Mesenchymal stem cell (in vitro differentiated cells and primary cell): Measurements from ENCODE around the gene MYT1.

ENCODE experiments used
- DNase-seq: peaks from one replicate; pipeline ENCODE4 v3.0.0-alpha.2; 2013
- H2AFZ ChIP-seq: one replicate; pipeline ENCODE4 v1.6.1; 2013; ENCODE audit warnings: low read depth, mild to moderate bottlenecking, control low read depth, inconsistent platforms, low read length, moderate library complexity
- H2AK5ac ChIP-seq: 2 replicates; pipeline ENCODE4 v1.6.1; 2013; ENCODE audit warnings: low read length, moderate library complexity, mild to moderate bottlenecking, inconsistent platforms; ENCODE audit not compliant: severe bottlenecking
- H2BK120ac ChIP-seq: one replicate; pipeline ENCODE4 v1.6.1; 2013; ENCODE audit warnings: low read depth, mild to moderate bottlenecking, inconsistent platforms, low read length, moderate library complexity
- H2BK12ac ChIP-seq, 2 experiments: one replicate each; pipeline ENCODE4 v1.6.1; 2013; ENCODE audit warnings: inconsistent platforms in 2 of 2, low read length in 2 of 2, mild to moderate bottlenecking in 2 of 2, moderate library complexity in 2 of 2, control low read depth in 1 of 2
- H2BK15ac ChIP-seq: one replicate; pipeline ENCODE4 v1.6.1; 2013; ENCODE audit warnings: mild to moderate bottlenecking, low read depth, inconsistent platforms; ENCODE audit not compliant: poor library complexity, severe bottlenecking
- H2BK5ac ChIP-seq: 2 replicates; pipeline ENCODE4 v1.6.1; 2013; ENCODE audit warnings: low read depth, mild to moderate bottlenecking, low read length, control low read depth, inconsistent platforms; ENCODE audit not compliant: poor library complexity, severe bottlenecking
- H3K14ac ChIP-seq, 2 experiments: one replicate each; pipeline ENCODE4 v1.6.1; 2013; ENCODE audit warnings: inconsistent platforms in 2 of 2, low read length in 2 of 2, control low read depth in 1 of 2, mild to moderate bottlenecking in 1 of 2, moderate library complexity in 1 of 2
- H3K18ac ChIP-seq, 2 experiments: one replicate each; pipeline ENCODE4 v1.6.1; 2013; ENCODE audit warnings: inconsistent platforms in 2 of 2, low read length in 2 of 2, control low read depth in 1 of 2, low read depth in 1 of 2, mild to moderate bottlenecking in 1 of 2
- H3K23ac ChIP-seq, 2 experiments: one replicate each; pipeline ENCODE4 v1.6.1; 2013; ENCODE audit warnings: inconsistent platforms in 2 of 2, low read length in 2 of 2, mild to moderate bottlenecking in 2 of 2, moderate library complexity in 2 of 2, control low read depth in 1 of 2
- H3K27ac ChIP-seq: 2 replicates; pipeline ENCODE4 v1.5.1; 2013; ENCODE audit warnings: mild to moderate bottlenecking, moderate library complexity, low read length, control low read depth, inconsistent platforms; ENCODE audit not compliant: poor library complexity, severe bottlenecking
- H3K27me3 ChIP-seq, 2 experiments: 2 replicates each; pipeline versions ENCODE4 v1.6.1 to v1.7.0; 2013; ENCODE audit warnings: low read length in 2 of 2, mild to moderate bottlenecking in 2 of 2, moderate library complexity in 2 of 2, control low read depth in 1 of 2, inconsistent platforms in 1 of 2; ENCODE audit not compliant: control insufficient read depth in 1 of 2, insufficient read depth in 1 of 2
- H3K36me3 ChIP-seq, 2 experiments: 2 replicates each; pipeline versions ENCODE4 v1.6.1 to v1.7.0; 2013; ENCODE audit warnings: low read length in 2 of 2, control low read depth in 1 of 2, inconsistent platforms in 1 of 2, low read depth in 1 of 2, mild to moderate bottlenecking in 1 of 2; ENCODE audit not compliant: insufficient read depth in 2 of 2, control insufficient read depth in 1 of 2
- H3K4ac ChIP-seq, 2 experiments: one replicate each; pipeline ENCODE4 v1.6.1; 2013; ENCODE audit warnings: inconsistent platforms in 2 of 2, low read length in 2 of 2, mild to moderate bottlenecking in 2 of 2, moderate library complexity in 2 of 2, control low read depth in 1 of 2, low read depth in 1 of 2
- H3K4me1 ChIP-seq: 2 replicates; pipeline ENCODE4 v1.6.1; 2013; ENCODE audit warnings: low read depth, low read length, control low read depth; ENCODE audit not compliant: control insufficient read depth, insufficient read depth
- H3K4me2 ChIP-seq: 2 replicates; pipeline ENCODE4 v1.6.1; 2013; ENCODE audit warnings: low read length, mild to moderate bottlenecking, inconsistent platforms; ENCODE audit not compliant: poor library complexity, severe bottlenecking
- H3K4me3 ChIP-seq, 2 experiments: 2 replicates each; pipeline versions ENCODE4 v1.5.1 to v1.7.0; 2013; ENCODE audit warnings: low read length in 2 of 2, mild to moderate bottlenecking in 2 of 2, control low read depth in 1 of 2, low read depth in 1 of 2; ENCODE audit not compliant: insufficient read depth in 1 of 2
- H3K79me1 ChIP-seq: replicated peaks from 2 replicates; pipeline ENCODE4 v1.6.1; 2013; ENCODE audit warnings: mild to moderate bottlenecking, control low read depth, low read length, inconsistent platforms; ENCODE audit not compliant: poor library complexity, severe bottlenecking
- H3K9ac ChIP-seq: 2 replicates; pipeline ENCODE4 v1.7.0; 2013; ENCODE audit warnings: mild to moderate bottlenecking, low read length, moderate library complexity
- H3K9me3 ChIP-seq: 2 replicates; pipeline ENCODE4 v1.7.0; 2013; ENCODE audit warnings: mild to moderate bottlenecking, low read length; ENCODE audit not compliant: control insufficient read depth
- H4K8ac ChIP-seq: one replicate; pipeline ENCODE4 v1.6.1; 2013; ENCODE audit warnings: inconsistent platforms, mild to moderate bottlenecking, low read length, moderate library complexity
- H4K91ac ChIP-seq: one replicate; pipeline ENCODE4 v1.6.1; 2013; ENCODE audit warnings: mild to moderate bottlenecking, low read length, inconsistent platforms
- WGBS: methylation state at CpG from one replicate; pipeline ENCODE4 v1.1.7; 2013; ENCODE audit warnings: mixed read lengths; 5-methylcytosine and 5-hydroxymethylcytosine counted together

The MYT1 gene

DNA sequence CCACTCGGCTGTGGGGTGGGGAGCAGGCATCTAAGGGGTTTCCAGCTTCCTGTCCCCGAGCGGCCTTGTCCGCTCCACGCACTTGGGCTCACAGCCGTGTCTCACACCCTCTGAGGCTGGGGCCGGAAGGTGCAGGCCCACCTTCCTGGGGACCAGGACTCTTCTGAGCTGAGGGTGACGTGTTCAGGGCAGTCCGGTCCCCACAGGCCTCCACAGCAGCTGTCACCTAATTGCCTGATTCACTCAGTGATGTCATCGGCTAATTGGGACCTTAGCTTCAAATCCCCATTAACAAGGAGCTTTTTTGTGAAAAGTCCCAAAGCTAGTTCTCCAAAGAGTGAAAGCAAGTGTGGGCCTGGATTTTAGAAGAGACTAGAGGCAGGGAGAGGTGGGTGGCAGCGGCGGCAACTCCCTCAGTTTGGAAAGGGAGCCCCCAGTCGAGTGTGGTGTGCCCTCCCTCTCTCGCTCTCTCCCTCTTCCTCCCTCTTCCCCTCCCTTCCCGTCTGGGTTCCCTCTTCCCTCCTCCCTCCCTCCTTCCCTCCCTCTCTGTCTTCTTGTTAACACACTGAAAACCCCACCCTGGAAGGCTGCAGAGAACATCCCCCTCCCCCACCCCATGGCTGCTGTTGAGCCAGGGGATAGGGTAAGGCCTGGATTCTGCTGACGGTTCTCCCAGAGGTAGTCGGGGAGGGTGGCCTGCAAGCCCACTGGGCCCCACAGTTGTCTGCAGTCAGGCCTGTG lies 39.0 kb downstream of the MYT1 start:
- Histone ChIP-seq H4K91ac (no peak overlapping the region), H4K8ac (no peak overlapping the region), H3K27me3 (peaks cover 41 to 80% of the 10 kb centered on the region in 2 experiments), H3K9me3 (no peaks in the 10 kb centered on the region), H3K27ac (no peak overlapping the region), H3K18ac (no peak overlapping the region), H2BK12ac (no peak overlapping the region), H3K4me2 (no peak overlapping the region), H3K14ac (no peak overlapping the region), H3K79me1 (no peaks in the 10 kb centered on the region), H3K4me3 (no peak overlapping the region), H3K4me1 (no peaks in the 10 kb centered on the region), H2BK15ac (no peak overlapping the region), H2BK120ac (no peak overlapping the region), H2AK5ac (no peak overlapping the region), H3K9ac (no peak overlapping the region), H3K4ac (no peak overlapping the region), H2AFZ (no peak overlapping the region), H2BK5ac (no peak overlapping the region), H3K23ac (no peak overlapping the region), H3K36me3 (no peaks in the 10 kb centered on the region)
- no peak for DNase-seq
- 73% methylated on average over 16 of the region's 17 CpGs for WGBS

DNA sequence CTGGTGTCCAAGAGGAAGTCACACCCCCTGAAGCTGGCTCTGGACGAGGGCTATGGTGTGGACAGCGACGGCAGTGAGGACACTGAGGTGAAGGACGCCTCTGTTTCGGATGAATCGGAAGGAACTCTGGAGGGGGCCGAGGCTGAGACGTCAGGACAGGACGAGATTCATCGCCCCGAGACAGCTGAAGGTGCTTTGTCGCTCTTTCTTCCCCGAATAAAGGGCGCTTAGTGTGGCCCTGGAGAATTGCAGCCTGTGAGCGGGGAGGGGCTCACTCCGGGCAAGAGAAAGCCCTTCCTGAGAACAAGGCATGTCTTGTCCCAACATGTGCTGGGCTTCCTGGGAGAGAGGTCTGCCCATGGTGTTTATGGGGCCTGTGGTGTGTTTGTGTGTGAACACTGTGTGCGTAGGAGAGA lies 41.4 kb downstream of the MYT1 start:
- H3K4me2 ChIP-seq, result no peak overlapping the region
- 88% methylated on average over 17 of the region's 17 CpGs for WGBS
- no peak overlapping the region for H4K91ac ChIP-seq
- H3K18ac ChIP-seq, result no peak overlapping the region
- no peaks in the 10 kb centered on the region for H3K9me3 ChIP-seq
- H3K4me1 ChIP-seq, result no peaks in the 10 kb centered on the region
- H3K27ac ChIP-seq, result no peak overlapping the region
- no peak overlapping the region for H2AK5ac ChIP-seq
- H2BK120ac ChIP-seq, result no peak overlapping the region
- peaks cover 41 to 74% of the 10 kb centered on the region in 2 experiments for H3K27me3 ChIP-seq
- H2BK15ac ChIP-seq, result no peak overlapping the region
- no peak overlapping the region for H2BK12ac ChIP-seq
- no peak overlapping the region for H3K14ac ChIP-seq
- no peak overlapping the region for H4K8ac ChIP-seq
- no peak overlapping the region for H2BK5ac ChIP-seq
- H3K4me3 ChIP-seq, result no peak overlapping the region
- H3K9ac ChIP-seq, result no peak overlapping the region
- no peak for DNase-seq
- no peaks in the 10 kb centered on the region for H3K36me3 ChIP-seq
- no peak overlapping the region for H3K23ac ChIP-seq
- no peaks in the 10 kb centered on the region for H3K79me1 ChIP-seq
- H2AFZ ChIP-seq, result no peak overlapping the region
- H3K4ac ChIP-seq, result no peak overlapping the region

DNA sequence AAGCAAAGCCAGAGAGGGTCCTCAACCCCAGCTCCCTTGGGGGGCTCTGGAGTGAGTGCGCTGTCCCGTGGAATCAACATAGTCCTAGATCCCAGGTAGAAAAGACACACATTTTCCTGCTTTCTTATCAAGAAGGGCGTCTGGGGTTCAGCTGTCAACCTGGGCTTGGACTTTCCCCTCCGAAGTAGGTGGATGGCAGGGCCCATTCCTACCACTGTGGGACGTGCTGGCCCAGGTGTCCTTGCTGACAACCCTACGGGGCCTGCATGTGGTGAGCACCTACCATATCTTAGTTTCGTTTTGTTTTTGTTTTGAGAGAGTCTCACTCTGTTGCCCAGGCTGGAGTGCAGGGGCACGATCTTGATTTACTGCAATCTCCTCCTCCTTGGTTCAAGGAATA lies 42.4 kb downstream of the MYT1 start:
- Histone ChIP-seq H2BK12ac (no peak overlapping the region), H3K36me3 (no peaks in the 10 kb centered on the region), H3K9ac (no peak overlapping the region), H3K4me1 (no peaks in the 10 kb centered on the region), H3K14ac (no peak overlapping the region), H2BK15ac (no peak overlapping the region), H2BK120ac (no peak overlapping the region), H3K18ac (no peak overlapping the region), H3K23ac (no peak overlapping the region), H4K8ac (no peak overlapping the region), H4K91ac (no peak overlapping the region), H3K27me3 (peaks cover 48 to 75% of the 10 kb centered on the region in 2 experiments), H2AFZ (no peak overlapping the region), H3K4me3 (no peak overlapping the region), H3K9me3 (no peaks in the 10 kb centered on the region), H3K4ac (no peak overlapping the region), H2AK5ac (no peak overlapping the region), H3K79me1 (no peaks in the 10 kb centered on the region), H2BK5ac (no peak overlapping the region), H3K27ac (no peak overlapping the region), H3K4me2 (no peak overlapping the region)
- WGBS, result 76% methylated on average over 8 of the region's 8 CpGs
- no peak for DNase-seq

DNA sequence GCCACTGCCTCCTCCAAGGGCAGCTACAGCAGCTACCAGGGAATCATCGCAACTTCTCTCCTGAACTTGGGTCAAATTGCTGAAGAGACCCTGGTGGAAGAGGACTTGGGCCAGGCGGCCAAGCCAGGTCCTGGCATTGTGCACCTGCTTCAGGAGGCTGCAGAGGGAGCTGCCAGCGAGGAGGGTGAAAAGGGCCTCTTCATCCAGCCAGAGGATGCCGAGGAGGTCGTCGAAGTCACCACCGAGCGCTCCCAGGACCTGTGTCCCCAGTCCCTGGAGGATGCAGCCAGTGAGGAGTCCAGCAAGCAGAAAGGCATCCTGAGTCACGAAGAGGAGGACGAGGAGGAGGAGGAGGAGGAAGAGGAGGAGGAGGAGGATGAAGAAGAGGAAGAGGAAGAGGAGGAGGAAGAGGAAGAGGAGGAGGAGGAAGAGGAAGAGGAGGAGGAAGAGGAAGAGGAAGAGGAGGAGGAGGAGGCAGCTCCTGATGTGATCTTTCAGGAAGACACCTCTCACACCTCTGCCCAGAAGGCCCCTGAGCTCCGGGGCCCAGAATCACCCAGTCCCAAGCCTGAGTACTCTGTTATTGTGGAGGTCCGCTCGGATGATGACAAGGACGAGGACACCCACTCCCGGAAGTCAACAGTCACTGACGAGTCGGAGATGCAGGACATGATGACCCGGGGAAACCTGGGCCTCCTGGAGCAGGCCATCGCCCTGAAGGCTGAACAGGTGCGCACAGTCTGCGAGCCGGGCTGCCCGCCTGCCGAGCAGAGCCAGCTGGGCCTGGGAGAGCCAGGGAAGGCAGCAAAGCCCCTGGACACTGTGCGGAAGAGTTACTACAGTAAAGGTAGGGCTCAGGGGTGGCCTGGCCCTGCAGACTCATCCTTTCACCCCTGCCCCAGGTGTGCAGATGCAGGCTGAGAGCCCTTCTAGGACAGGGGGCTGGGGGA lies 43.7 kb downstream of the MYT1 start:
- DNase-seq, result no peak
- Histone ChIP-seq H3K79me1 (no peaks in the 10 kb centered on the region), H3K27me3 (peaks cover 44 to 72% of the 10 kb centered on the region in 2 experiments), H2AFZ (no peak overlapping the region), H3K9me3 (no peaks in the 10 kb centered on the region), H3K4ac (no peak overlapping the region), H2AK5ac (no peak overlapping the region), H3K27ac (no peak overlapping the region), H3K4me2 (no peak overlapping the region), H3K9ac (no peak overlapping the region), H3K4me1 (peaks cover 5% of the 10 kb centered on the region), H3K14ac (no peak overlapping the region), H4K91ac (no peak overlapping the region), H3K36me3 (no peaks in the 10 kb centered on the region), H3K4me3 (no peak overlapping the region), H2BK15ac (no peak overlapping the region), H3K23ac (no peak overlapping the region), H3K18ac (no peak overlapping the region), H2BK120ac (no peak overlapping the region), H4K8ac (no peak overlapping the region), H2BK12ac (no peak overlapping the region), H2BK5ac (no peak overlapping the region)
- 88% methylated on average over 24 of the region's 25 CpGs for WGBS
